Colonic mucosa (tissue), 4 donors: Measurements from ENCODE around the gene MRPS18A. TPM values are rescaled to one million over a fixed set of nuclear protein-coding genes. Genes with fewer than 3 reads are reported as not detected.

Experiments
- DNase-seq: peaks from one replicate; pipeline ENCODE4 v3.0.0-alpha.2; 2020
- H3K27ac ChIP-seq: fragments of 200-600 bp; one replicate; pipeline ENCODE4 v1.8.0; 2021
- H3K27me3 ChIP-seq: fragments of 200-600 bp; one replicate; pipeline ENCODE4 v1.8.0; 2021
- H3K36me3 ChIP-seq: fragments of 200-600 bp; one replicate; pipeline ENCODE4 v1.8.0; 2021
- H3K4me1 ChIP-seq: fragments of 200-600 bp; one replicate; pipeline ENCODE4 v1.8.0; 2021; ENCODE audit warnings: mild to moderate bottlenecking
- H3K4me3 ChIP-seq: fragments of 200-600 bp; one replicate; pipeline ENCODE4 v1.8.0; 2021
- H3K9ac ChIP-seq, 2 donors: one replicate each; pipeline ENCODE4 v1.7.0; 2013; ENCODE audit warnings: control low read depth in 2 of 2, low read depth in 2 of 2, low read length in 2 of 2
- H3K9me3 ChIP-seq: fragments of 200-600 bp; one replicate; pipeline ENCODE4 v1.8.0; 2021
- CTCF ChIP-seq: fragments of 200-600 bp; IDR thresholded peaks from one replicate; pipeline ENCODE4 v1.8.0; 2022; ENCODE audit warnings: antibody characterized with exemption, mild to moderate bottlenecking
- intact Hi-C: fragments of 100-400 bp; cut with DNase I; formaldehyde crosslinking; loops from one replicate; pipeline ENCODE4 v1.14.1; 2022
- total RNA-seq, 2 donors: library from RNA; stranded (reverse); fragmentation: NEBNext Ultra II Directional in 1 of 2; extraction: Animal tissue kit (Norgen Biotek cat#: 25700) in 1 of 2; gene quantifications; one replicate each; pipeline ENCODE4 v1.2.1, GENCODE V29; 2021
- donor health status: healthy.
- donor health status: DM: no; HTN: no; CAD: no.
- donor health status: DM: no; HTN: no; CAD: no.

The MRPS18A gene
- total RNA-seq, 2 donors from 2014 or later = 83.6 to 120 TPM

GRCh38 chr6:43699564-43700186 lies 12.1 kb upstream of the MRPS18A start:
- no peak for TF ChIP-seq CTCF
- peak overlapping the region in 1 of 2 donors; percentile 57 for H3K9ac ChIP-seq
- no peaks in the 10 kb centered on the region for H3K27me3 ChIP-seq
- no peaks in the 10 kb centered on the region for H3K9me3 ChIP-seq
- intact Hi-C loops = no loop called here
- H3K4me3 ChIP-seq = no peak overlapping the region
- DNase-seq = peak; percentile 78
- peaks cover 16% of the 10 kb centered on the region for H3K4me1 ChIP-seq
- H3K36me3 ChIP-seq = no peaks in the 10 kb centered on the region
- peak overlapping the region; percentile 70 for H3K27ac ChIP-seq

- no peak for TF ChIP-seq CTCF
- DNase-seq = peak; percentile 57
- Histone ChIP-seq H3K36me3 (no peaks in the 10 kb centered on the region), H3K9me3 (no peaks in the 10 kb centered on the region), H3K9ac (peak overlapping the region; percentile 41 to 57), H3K4me1 (peaks cover 16% of the 10 kb centered on the region), H3K27ac (peak overlapping the region; percentile 70), H3K4me3 (no peak overlapping the region), H3K27me3 (no peaks in the 10 kb centered on the region)
- intact Hi-C loops = no loop called here
Observed at GRCh38 chr6:43698584-43699349, 11.2 kb upstream of the MRPS18A start.

- Histone ChIP-seq H3K4me1 (peaks cover 10% of the 10 kb centered on the region), H3K27ac (no peak overlapping the region)
Observed at GRCh38 chr6:43697421-43697820, 9.8 kb upstream of the MRPS18A start.

GRCh38 chr6:43695967-43696291 lies 8.3 kb upstream of the MRPS18A start:
- Histone ChIP-seq H3K27me3 (no peaks in the 10 kb centered on the region), H3K9me3 (no peaks in the 10 kb centered on the region), H3K4me3 (no peak overlapping the region), H3K27ac (peak overlapping the region; percentile 75), H3K36me3 (no peaks in the 10 kb centered on the region), H3K9ac (peak overlapping the region in 1 of 2 donors; percentile 28), H3K4me1 (peaks cover 10% of the 10 kb centered on the region)
- intact Hi-C loops = no loop called here
- TF ChIP-seq CTCF = no peak
- no peak for DNase-seq

More at GRCh38 chr6:43697421-43697820, 9.8 kb upstream of the MRPS18A start:
- no peak for TF ChIP-seq CTCF
- DNase-seq = no peak
- H3K36me3 ChIP-seq = no peaks in the 10 kb centered on the region
- no peaks in the 10 kb centered on the region for H3K27me3 ChIP-seq
- H3K9ac ChIP-seq = no peak overlapping the region
- H3K9me3 ChIP-seq = no peaks in the 10 kb centered on the region
- intact Hi-C loops = no loop called here
- H3K4me3 ChIP-seq = no peak overlapping the region

- peak overlapping the region; percentile 75 for H3K27ac ChIP-seq
- no peak for TF ChIP-seq CTCF
- intact Hi-C loops = no loop called here
- H3K27me3 ChIP-seq = no peaks in the 10 kb centered on the region
- H3K9ac ChIP-seq = peak overlapping the region in 1 of 2 donors; percentile 48
- no peaks in the 10 kb centered on the region for H3K36me3 ChIP-seq
- no peak overlapping the region for H3K4me3 ChIP-seq
- H3K4me1 ChIP-seq = peaks cover 10% of the 10 kb centered on the region
- H3K9me3 ChIP-seq = no peaks in the 10 kb centered on the region
- DNase-seq = peak; percentile 94
Observed at GRCh38 chr6:43695215-43695966, 7.8 kb upstream of the MRPS18A start.
